Mucosa of descending colon (tissue), 3 donors: ENCODE data around the gene SLC7A10. TPM values are rescaled to one million over a fixed set of nuclear protein-coding genes. Genes with fewer than 3 reads are reported as not detected.

Source experiments
- ATAC-seq: fragments of 200-7000 bp; cut with Tn5 transposase; one replicate; pipeline ENCODE4 v1.9.1; 2020; ENCODE audit warnings: mild to moderate bottlenecking, moderate library complexity
- DNase-seq, 3 donors: peaks; one replicate each; pipeline ENCODE4 v3.0.0-alpha.2; 2020
- H3K36me3 ChIP-seq: fragments of 200-600 bp; one replicate; pipeline ENCODE4 v1.8.0; 2021; ENCODE audit warnings: low read depth, mild to moderate bottlenecking
- H3K4me1 ChIP-seq: fragments of 200-600 bp; one replicate; pipeline ENCODE4 v1.8.0; 2021; ENCODE audit warnings: low read depth, mild to moderate bottlenecking
- H3K4me3 ChIP-seq: fragments of 200-600 bp; one replicate; pipeline ENCODE4 v1.8.0; 2021; ENCODE audit warnings: mild to moderate bottlenecking
- H3K9me3 ChIP-seq: fragments of 200-600 bp; one replicate; pipeline ENCODE4 v1.8.0; 2021; ENCODE audit warnings: mild to moderate bottlenecking
- CTCF ChIP-seq: fragments of 200-600 bp; IDR thresholded peaks from one replicate; pipeline ENCODE4 v1.8.0; 2022; ENCODE audit warnings: antibody characterized with exemption, mild to moderate bottlenecking
- intact Hi-C, 2 donors: fragments of 100-400 bp; cut with DNase I in 1 of 2; cut with micrococcal nuclease in 1 of 2; formaldehyde crosslinking; loops; one replicate each; pipeline versions ENCODE4 v1.11.0 to v1.11.1; 2022; cut with DNase I, micrococcal nuclease
- total RNA-seq, 3 donors: library from RNA; stranded (reverse); fragmentation: NEBNext Ultra II Directional in 2 of 3; extraction: Animal tissue kit (Norgen Biotek cat#: 25700) in 2 of 3; gene quantifications; one replicate each; pipeline versions ENCODE4 v1.2.1 to v1.2.4, GENCODE V29; 2021 to 2023
- donor health status: DM: no; HTN: no; CAD: no; lungs with moderate emphysema.
- donor health status: DM: no; HTN: no; CAD: no.
- donor health status: DM: no; HTN: yes; CAD: no.

The SLC7A10 gene
- total RNA-seq, 3 donors from 2014 or later, result not detected

GRCh38 chr19:33217881-33218280 is 7.8 kb downstream of the SLC7A10 start:
- intact Hi-C loops, result no loop called here
- no peak for ATAC-seq
- DNase-seq, result no peak

GRCh38 chr19:33216198-33216830 is 9.3 kb downstream of the SLC7A10 start:
- intact Hi-C loops, result no loop called here
- H3K9me3 ChIP-seq, result no peaks in the 10 kb centered on the region
- TF ChIP-seq CTCF, result no peak

More at GRCh38 chr19:33217881-33218280, 7.8 kb downstream of the SLC7A10 start:
- H3K36me3 ChIP-seq, result no peaks in the 10 kb centered on the region
- no peak for TF ChIP-seq CTCF
- no peaks in the 10 kb centered on the region for H3K9me3 ChIP-seq
- H3K4me3 ChIP-seq, result no peak overlapping the region
- no peaks in the 10 kb centered on the region for H3K4me1 ChIP-seq

GRCh38 chr19:33215438-33216197 is 10.0 kb downstream of the SLC7A10 start:
- H3K36me3 ChIP-seq, result no peaks in the 10 kb centered on the region
- no peak overlapping the region for H3K4me3 ChIP-seq
- intact Hi-C loops, result no loop called here
- DNase-seq (no peak), ATAC-seq (no peak)
- no peak for TF ChIP-seq CTCF
- H3K4me1 ChIP-seq, result no peaks in the 10 kb centered on the region
- H3K9me3 ChIP-seq, result no peaks in the 10 kb centered on the region

More at GRCh38 chr19:33216198-33216830, 9.3 kb downstream of the SLC7A10 start:
- DNase-seq (no peak), ATAC-seq (no peak)
- Histone ChIP-seq H3K4me3 (no peak overlapping the region), H3K36me3 (no peaks in the 10 kb centered on the region), H3K4me1 (no peaks in the 10 kb centered on the region)

GRCh38 chr19:33214596-33214995 is 11.1 kb downstream of the SLC7A10 start:
- no peak for TF ChIP-seq CTCF
- ATAC-seq (peak; percentile 58), DNase-seq (peak in 1 of 3 donors; percentile 25)
- H3K4me3 ChIP-seq, result no peak overlapping the region
- no peaks in the 10 kb centered on the region for H3K36me3 ChIP-seq
- no peaks in the 10 kb centered on the region for H3K9me3 ChIP-seq
- no peaks in the 10 kb centered on the region for H3K4me1 ChIP-seq
- intact Hi-C loops, result no loop called here

GRCh38 chr19:33212436-33213172 is 13.0 kb downstream of the SLC7A10 start:
- intact Hi-C loops, result no loop called here
- ATAC-seq, result no peak
- Histone ChIP-seq H3K36me3 (no peaks in the 10 kb centered on the region), H3K4me1 (no peaks in the 10 kb centered on the region), H3K4me3 (no peak overlapping the region), H3K9me3 (no peaks in the 10 kb centered on the region)
- TF ChIP-seq CTCF, result no peak
- peak in 1 of 3 donors; percentile 25 for DNase-seq
